T-helper 2 cell treated with Interferon-gamma antibody and Interleukin-4, amounts not matched to agents 100 ng/mL and 5 ng/mL, for 36 hours (primary cell): ENCODE measurements around the gene NBPF4. TPM values are rescaled to one million over a fixed set of nuclear protein-coding genes. Genes with fewer than 3 reads are reported as not detected.
"Not testable (repeated sequence)": the region's sequence is repeated elsewhere in the genome, so short reads cannot be mapped to it uniquely, and the experiment has no call there.

Experiments
- intact Hi-C: fragments of 100-400 bp; cut with micrococcal nuclease; formaldehyde crosslinking; loops from one replicate; pipeline ENCODE4 v1.15.1; 2023
- total RNA-seq: library from RNA; stranded (reverse); gene quantifications from 2 replicates; pipeline ENCODE4 v1.2.3, GENCODE V29; 2022

NBPF4 gene, protein sequence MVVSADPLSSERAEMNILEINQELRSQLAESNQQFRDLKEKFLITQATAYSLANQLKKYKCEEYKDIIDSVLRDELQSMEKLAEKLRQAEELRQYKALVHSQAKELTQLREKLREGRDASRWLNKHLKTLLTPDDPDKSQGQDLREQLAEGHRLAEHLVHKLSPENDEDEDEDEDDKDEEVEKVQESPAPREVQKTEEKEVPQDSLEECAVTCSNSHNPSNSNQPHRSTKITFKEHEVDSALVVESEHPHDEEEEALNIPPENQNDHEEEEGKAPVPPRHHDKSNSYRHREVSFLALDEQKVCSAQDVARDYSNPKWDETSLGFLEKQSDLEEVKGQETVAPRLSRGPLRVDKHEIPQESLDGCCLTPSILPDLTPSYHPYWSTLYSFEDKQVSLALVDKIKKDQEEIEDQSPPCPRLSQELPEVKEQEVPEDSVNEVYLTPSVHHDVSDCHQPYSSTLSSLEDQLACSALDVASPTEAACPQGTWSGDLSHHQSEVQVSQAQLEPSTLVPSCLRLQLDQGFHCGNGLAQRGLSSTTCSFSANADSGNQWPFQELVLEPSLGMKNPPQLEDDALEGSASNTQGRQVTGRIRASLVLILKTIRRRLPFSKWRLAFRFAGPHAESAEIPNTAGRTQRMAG
- total RNA-seq: 0.23 and 0.95 TPM in 2 replicates

GRCh38 chr1:108243976-108244375, at the start of gene NBPF4:
Gene NBPF4, minus strand, starts transcription at chr1:108244076. Its CDS starts 315 bp downstream, at chr1:108243761.
- intact Hi-C loops: not testable (repeated sequence)

- intact Hi-C loops: not testable (repeated sequence)
Observed at GRCh38 chr1:108282528-108283257, 38.8 kb upstream of the NBPF4 start.

DNA sequence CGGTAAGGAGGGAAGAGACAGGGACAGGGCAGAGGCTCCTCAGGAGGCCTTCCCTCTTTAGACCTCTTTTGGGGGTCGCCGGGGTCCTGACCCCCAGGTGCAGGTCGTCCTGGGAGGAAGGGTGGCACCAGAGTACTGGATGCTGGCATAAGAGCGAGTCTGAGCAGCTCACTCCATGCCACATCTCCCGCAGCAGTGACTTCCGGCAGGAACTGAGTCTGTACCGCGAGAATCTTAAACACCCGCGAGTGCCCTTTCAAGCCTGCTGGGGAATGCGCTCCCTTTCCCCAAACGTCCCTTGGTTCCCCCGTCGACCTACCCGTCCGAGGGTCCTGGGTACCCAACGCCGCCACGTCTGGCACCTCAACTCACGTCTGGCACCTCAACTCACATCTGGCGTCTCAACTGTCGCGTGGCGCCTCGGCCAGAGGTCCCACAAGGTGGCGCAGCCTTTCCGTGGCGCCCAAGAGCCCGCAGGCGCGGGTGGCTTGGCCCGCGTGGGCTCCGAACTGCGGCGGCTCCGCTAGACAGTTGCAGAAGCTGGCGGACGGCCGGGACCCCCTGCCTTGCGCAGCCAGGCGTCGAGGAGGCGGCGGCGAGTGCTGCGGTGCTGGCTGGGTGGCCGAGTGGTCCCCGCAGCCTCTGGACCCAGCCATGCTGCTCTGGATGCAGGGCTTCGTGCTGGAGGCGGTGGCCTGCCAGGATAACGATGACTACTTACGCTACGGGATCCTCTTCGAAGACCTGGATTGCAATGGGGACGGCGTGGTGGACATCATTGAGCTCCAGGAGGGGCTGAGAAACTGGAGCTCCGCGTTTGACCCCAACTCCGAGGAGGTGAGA, 28.8 kb upstream of the NBPF4 start:
- intact Hi-C loops: not testable (repeated sequence)

- intact Hi-C loops: not testable (repeated sequence)
Observed at GRCh38 chr1:108267097-108267496, 23.2 kb upstream of the NBPF4 start.

GRCh38 chr1:108261967-108262366, 18.1 kb upstream of the NBPF4 start:
- intact Hi-C loops: not testable (repeated sequence)

GRCh38 chr1:108261519-108261918, 17.6 kb upstream of the NBPF4 start:
- intact Hi-C loops: not testable (repeated sequence)

GRCh38 chr1:108260578-108261259, 16.8 kb upstream of the NBPF4 start:
- intact Hi-C loops: not testable (repeated sequence)

DNA sequence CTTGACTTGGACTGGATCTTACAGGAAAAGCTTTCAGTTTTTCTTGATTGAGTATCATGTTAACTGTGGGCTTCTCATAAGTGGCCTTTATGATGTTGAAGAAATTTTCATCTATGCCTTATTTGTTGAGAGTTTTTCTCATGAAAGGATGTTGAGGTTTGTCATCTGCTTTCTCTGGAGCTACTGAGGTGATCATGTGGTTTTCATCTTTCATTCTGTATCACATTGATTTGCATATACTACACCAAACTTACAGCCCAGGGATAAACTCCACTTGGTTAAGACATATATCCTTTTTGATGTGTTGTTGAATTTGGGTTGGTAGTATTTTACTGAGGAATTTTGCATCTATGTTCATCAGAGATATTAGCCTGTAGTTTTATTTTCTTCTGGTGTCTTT, 11.6 kb upstream of the NBPF4 start:
- intact Hi-C loops: not testable (repeated sequence)

- intact Hi-C loops: not testable (repeated sequence)
Observed at GRCh38 chr1:108239426-108239825, 4.5 kb downstream of the NBPF4 start.

- intact Hi-C loops: not testable (repeated sequence)
Observed at GRCh38 chr1:108235308-108235707, 8.6 kb downstream of the NBPF4 start.

- intact Hi-C loops: not testable (repeated sequence)
Observed at GRCh38 chr1:108232183-108232582, 11.7 kb downstream of the NBPF4 start.

GRCh38 chr1:108229976-108230375, 13.9 kb downstream of the NBPF4 start:
- intact Hi-C loops: not testable (repeated sequence)

- intact Hi-C loops: not testable (repeated sequence)
Observed at GRCh38 chr1:108227772-108228171, 16.1 kb downstream of the NBPF4 start.

DNA sequence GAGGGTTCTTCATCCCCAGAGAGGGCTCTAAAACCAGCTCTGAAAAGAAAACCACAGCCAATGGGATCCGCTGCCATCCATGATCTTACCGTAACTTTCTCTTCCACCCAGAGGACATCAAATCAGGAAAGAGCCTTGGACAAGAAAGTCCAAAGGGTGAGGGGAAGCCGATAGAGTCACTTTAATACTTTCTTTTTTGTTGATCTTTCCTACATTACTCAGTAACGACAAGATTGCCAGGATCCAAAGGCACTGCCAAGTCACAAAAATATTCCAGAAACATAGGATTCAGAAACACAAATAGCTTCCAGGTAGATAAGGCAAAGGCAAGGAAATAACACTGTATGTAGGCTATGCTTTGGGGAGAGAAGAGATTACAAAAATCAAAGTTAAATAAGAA, 17.0 kb downstream of the NBPF4 start:
- intact Hi-C loops: not testable (repeated sequence)

DNA sequence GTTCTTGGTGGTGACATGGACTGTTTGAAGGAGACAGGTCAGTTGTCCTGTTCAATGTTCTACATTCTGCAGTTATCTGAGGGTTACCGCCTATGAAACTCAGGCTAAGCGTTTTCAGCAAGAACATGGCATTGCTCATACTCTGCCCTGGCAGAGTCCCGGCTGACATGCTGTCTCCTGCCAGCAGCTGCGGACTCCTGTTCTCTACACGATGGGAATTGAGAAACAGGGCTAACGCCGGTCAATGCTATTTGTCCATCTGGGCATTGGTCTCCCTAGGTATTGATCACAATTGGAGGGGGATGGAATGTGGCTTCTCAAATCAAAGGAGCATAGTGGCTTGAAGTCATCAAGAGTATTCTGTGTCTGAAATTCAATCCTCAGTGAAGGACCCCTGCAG, 20.6 kb downstream of the NBPF4 start:
- intact Hi-C loops: not testable (repeated sequence)

DNA sequence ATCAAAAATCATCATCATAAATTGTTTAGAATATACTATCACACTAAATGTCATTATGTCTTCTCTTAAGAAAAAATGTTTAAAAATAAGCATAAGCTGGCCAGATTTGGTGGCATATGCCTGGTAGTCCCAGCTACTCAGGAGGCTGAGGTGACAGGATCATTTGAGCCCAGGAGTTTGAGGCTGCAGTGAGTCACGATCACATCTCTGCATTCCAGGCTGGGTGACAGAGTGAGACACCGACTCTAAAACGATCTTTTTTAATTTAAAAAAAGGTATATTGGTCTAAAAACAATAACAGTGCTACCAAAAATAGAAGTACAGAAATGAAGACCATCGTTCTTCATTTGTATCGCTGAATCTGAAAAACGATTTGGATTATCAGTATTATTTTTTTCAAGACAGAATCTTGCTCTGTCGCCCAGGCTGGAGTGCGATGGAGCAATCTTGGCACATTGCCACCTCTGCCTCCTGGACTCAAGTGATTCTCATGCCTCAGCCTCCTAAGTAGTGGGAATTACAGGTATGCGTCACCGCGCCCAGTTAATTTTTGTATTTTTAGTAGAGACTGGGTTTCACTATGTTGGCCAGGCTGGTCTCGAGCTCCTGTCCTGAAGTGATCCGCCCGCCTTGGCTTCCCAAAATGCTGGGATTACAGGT, 26.2 kb downstream of the NBPF4 start:
- intact Hi-C loops: not testable (repeated sequence)

GRCh38 chr1:108217007-108217406, 26.9 kb downstream of the NBPF4 start:
- intact Hi-C loops: not testable (repeated sequence)

- intact Hi-C loops: not testable (repeated sequence)
Observed at GRCh38 chr1:108216028-108216890, 27.6 kb downstream of the NBPF4 start.
